Effector CD8-positive, alpha-beta T cell (primary cell): ENCODE results near the gene GPR183.

ENCODE experiments used
- DNase-seq: peaks from one replicate; lab custom pipeline; 2025; lab: John Stamatoyannopoulos, UW

GPR183 gene

DNA sequence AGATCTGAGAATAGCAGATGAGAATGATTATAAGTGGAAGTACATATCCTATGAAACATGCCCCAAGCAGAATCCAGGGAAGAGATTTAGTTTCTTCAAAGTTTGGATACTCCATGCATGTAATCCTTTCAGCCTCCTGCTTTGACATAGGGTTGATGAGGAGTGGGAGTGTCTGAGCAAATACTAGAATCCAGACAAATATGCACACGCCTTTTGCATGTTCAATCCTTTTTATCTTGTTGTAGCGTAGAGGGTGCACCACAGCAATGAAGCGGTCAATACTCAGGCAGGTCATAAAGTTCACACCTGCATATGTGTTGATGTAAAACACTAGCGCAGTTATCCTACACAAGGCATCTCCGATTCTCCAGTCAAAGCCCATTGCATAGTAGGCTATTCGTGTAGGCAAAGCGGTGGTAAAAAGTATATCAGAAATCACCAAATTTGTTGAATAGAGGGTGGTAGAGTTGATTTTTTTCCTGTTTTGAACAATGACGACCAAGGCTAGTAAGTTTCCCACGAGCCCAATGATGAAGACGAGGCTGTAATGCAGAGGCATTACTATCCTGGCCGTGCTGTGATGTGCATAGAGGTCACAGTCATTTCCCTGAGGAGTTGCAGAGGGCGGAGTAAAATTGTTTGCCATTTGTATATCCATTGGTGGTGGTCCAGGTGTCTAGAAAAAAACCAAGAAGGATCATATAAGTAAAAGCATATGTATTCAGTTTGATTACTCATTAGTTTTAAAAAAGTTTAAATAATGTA, 11.5 kb downstream of the GPR183 start:
- DNase-seq, result no peak

DNA sequence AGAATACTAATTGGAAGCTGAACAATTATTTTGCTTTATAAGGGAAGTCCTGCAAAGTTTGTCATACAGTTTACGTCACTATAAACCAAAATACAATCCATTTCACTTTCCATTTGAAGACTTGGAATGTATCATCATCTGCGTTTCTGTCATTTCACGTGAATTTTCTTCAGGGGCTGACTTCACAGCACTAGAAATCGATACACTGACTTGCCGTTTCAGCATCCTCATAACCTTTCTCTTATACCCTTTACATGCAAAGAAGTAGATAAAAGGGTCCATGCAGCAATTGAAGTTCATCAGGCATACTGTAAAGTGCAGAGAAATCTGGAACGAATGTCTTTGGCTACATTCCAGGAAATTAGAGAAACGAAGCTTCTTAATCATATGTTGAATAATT, 12.2 kb downstream of the GPR183 start:
- DNase-seq, result no peak

DNA sequence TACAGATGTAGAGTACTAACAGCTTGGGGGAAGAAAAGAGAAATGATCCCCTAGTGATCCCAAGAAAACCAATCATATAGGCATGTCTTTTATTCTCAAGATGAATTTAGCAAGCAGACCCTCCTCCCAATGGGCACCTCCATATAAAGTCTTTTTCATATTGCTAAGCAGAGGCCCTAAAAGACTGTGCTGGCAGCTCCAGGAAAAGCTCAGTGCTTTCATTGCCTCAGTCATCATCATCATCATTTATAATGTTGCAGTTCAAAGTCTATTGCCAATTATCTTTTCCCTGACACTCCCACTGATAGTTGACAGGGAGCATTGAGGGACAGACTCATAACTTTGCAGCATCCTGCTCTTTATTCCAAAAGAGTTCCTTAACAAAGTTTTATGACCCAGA, 13.0 kb downstream of the GPR183 start:
- no peak for DNase-seq

DNA sequence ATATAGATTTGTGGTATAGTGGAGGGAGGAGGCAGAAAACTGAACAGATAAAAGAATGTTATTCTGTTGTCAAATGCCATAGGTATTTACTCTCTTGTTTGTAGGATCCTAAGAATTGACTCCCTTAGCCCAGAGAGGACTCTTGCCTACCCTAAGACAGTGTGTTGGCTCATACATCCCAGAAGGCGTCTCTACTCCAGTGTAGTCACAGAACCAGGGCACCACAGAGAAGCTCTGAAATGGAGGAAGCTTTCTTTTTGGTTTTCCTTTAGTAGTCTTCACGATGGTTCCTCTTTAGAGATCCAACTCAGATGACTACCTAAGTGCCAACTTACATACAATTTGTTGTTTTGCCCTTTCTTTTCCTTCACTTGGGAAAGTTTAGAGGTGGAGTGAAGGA, 14.0 kb downstream of the GPR183 start:
- no peak for DNase-seq

DNA sequence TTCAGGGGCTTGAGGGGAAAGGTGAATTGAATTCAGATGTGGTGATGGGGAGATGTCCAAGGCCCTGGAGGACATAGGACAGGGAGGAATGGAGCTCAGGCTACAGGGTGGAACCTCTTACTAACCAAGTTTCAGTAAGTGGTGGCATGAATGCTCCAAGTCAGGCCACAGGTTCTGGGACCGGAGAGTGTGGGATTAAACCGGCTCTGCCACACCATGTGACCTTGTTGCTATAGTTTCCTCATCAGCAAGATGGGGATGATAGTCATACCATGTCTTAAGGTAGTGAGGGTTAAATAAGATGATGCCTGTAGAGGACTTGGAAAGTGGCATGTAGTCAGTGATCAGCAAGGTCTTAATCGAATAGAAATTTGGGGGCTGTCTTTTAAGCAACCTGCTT, 16.3 kb downstream of the GPR183 start:
- no peak for DNase-seq

DNA sequence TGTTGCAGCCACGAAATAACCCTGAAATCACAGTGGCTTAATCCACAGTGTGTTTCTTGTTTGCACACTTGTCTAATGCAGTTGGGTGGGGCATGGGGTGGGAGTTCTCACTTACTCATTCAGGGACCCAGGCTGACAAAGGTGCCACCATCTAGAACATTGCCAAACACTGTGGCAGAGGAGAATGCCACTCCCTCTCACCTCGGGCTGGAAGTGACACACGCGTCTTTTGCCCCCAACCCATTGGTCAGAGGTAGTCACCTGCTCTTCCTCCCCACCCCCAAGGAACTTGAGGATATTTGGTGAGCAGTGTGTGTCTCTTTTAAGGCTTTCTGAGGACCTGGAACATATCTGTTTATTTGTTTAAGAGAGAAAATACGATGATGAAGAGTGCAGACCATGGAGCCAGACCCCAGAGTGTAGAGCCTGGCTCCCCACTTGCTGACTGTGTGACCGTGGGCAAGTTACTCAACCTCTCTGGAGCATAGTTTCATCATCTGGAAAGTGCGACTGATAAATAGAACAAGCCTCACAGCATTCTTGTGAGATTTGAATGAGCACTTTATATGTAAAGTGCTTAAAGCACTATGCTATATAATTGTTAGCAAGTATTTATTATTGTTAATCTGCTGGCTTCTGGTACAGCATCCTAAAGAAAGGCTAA, 17.4 kb downstream of the GPR183 start:
- no peak for DNase-seq

- DNase-seq, result no peak
Measured at GRCh38 chr13:99289271-99289670, 17.9 kb downstream of the GPR183 start.

DNA sequence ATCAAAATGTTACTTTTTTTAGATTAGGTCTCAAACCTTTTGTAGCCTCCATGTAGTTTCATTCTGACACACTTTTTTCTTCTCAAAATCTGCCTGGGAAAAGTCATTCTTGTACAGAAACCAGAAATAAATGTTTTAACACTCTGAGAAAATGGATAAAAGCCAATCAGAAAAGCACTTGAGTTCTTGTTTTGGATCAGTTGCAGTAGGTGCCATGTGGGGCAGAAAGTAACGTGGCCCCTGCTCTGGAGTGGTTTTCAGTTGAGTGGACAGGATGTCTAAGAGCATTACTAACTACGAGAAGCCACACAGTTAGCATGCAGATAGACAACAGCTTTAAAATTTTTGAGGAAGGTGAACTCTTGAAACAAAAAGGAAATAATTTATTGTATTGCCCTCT, 19.1 kb downstream of the GPR183 start:
- no peak for DNase-seq

- DNase-seq, result no peak
Measured at GRCh38 chr13:99287551-99287950, 19.6 kb downstream of the GPR183 start.

GRCh38 chr13:99285432-99286182, 21.6 kb downstream of the GPR183 start:
- no peak for DNase-seq

GRCh38 chr13:99282264-99283231, 24.7 kb downstream of the GPR183 start:
- DNase-seq, result no peak

DNA sequence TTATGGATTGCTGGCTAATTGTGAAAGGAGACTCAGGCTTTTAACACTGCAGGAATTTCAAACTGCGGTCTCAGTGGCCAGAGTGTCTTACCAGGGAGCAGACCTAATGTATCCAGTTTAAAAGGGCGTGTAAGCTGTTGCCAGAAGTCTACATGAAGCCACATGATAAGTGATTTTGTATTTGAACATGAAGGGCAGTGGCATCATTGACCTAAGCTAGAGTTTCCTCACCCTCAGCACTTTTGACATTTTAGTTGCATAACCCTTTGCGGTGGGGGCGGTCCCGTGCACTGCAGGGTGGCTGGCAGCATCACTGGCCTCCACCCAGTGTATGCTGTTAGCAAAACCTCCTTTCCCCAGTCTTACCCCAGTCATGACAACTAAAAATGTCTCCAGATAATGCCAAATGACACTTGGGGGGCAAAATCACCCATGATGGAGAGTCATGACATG, 25.4 kb downstream of the GPR183 start:
- DNase-seq, result no peak

GRCh38 chr13:99280166-99280565, 27.0 kb downstream of the GPR183 start:
- DNase-seq, result no peak

DNA sequence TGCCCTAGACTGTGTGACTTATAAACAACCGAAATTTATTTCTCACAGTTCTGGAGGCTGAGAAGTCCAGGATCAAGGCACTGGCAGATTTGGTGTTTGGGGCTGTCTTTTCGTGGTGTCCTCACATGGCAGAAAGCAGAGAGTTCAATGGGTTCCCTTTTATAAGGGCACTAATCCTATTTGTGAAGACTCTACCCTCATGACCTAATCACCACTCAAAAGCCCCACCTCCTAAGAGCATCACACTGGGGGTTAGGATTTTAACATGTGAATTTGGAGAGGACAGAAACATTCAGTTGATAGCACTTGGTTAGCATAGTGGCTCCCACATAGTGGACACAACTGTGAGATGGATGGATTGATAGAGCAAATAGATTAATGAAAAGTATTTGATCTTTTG, 27.6 kb downstream of the GPR183 start:
- no peak for DNase-seq

GRCh38 chr13:99278843-99279242, 28.4 kb downstream of the GPR183 start:
- DNase-seq, result no peak

- no peak for DNase-seq
Measured at GRCh38 chr13:99278200-99278599, 29.0 kb downstream of the GPR183 start.

GRCh38 chr13:99277629-99278028, 29.6 kb downstream of the GPR183 start:
- DNase-seq, result no peak

DNA sequence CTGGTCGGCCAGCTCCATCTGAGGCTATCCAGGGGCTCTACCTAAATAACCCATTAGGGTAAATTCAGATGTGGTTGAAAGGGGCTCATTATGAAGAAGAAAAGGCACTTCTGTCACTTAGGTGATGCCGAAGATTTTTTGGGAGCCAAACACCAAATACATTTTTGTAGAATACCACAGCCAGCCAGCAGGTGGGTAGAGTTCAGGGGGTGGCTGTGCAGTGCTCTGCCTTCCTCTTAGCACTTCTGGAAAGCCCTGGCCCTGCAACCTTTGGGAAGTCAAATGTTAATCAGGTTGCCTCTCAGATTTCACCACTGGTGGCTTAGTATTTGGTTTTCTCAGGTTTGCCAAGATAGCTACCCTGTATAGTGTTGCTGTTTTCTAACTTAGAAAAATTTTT, 30.5 kb downstream of the GPR183 start:
- DNase-seq, result no peak

GRCh38 chr13:99275093-99275469, 32.1 kb downstream of the GPR183 start:
- no peak for DNase-seq

DNA sequence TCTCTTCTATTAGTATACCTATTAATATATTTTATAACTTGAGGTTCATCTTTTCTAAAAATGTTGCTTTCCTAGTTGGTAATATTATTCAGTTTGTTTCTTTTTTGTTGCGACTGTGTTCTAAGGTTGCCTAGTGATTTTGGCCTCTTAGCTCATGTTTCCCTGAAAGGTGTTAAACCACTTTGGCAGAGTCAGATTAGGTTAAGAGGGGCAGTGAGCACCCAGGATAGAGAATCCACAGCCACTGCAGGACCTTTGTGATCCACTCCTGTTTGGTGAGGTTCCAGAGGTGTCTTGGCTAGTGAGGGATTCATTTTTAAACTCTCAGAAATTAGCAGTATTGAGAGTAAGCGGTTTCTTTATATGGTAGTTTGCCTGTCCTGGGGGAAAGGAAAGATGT, 34.1 kb downstream of the GPR183 start:
- no peak for DNase-seq

DNA sequence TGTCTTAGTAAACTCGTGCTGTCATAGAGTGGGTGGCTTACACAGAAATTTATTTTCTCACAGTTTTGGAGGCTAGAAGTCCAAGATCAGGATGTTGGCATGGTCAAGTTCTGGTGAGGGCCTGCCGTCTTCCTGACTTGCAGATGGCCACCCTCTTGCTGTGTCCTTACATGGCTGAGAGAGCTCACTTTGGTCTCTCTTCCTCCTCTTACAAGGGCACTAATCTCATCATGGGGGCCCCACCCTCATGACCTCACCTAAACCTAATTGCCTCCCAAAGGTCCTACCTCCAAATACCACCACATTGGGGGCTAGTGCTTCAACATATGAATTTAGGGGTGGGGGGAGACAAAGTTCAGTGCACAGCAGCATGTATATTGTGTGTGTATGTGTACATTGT, 34.7 kb downstream of the GPR183 start:
- DNase-seq, result no peak

GRCh38 chr13:99271249-99271648, 36.0 kb downstream of the GPR183 start:
- no peak for DNase-seq
